MG63 (cell line): ENCODE results near the gene MLH3. TPM values are rescaled to one million over a fixed set of nuclear protein-coding genes. Genes with fewer than 3 reads are reported as not detected.

Source experiments
- DNase-seq: peaks from one replicate; pipeline ENCODE4 v3.0.0-alpha.2; 2020
- H3K27me3 ChIP-seq: fragments of 250-450 bp; sonication (Bioruptor Pico); 2 replicates; pipeline ENCODE4 v1.5.1; 2020; ENCODE audit warnings: mild to moderate bottlenecking, moderate library complexity
- H3K36me3 ChIP-seq: fragments of 250-450 bp; sonication (Bioruptor Pico); 2 replicates; pipeline ENCODE4 v1.5.1; 2020; ENCODE audit warnings: mild to moderate bottlenecking, moderate library complexity
- H3K4me3 ChIP-seq: fragments of 250-450 bp; sonication (Bioruptor Pico); 2 replicates; pipeline ENCODE4 v1.5.1; 2020; ENCODE audit warnings: mild to moderate bottlenecking, moderate library complexity
- H3K9me3 ChIP-seq: fragments of 250-450 bp; sonication (Bioruptor Pico); 2 replicates; pipeline ENCODE4 v1.5.1; 2020; ENCODE audit warnings: mild to moderate bottlenecking, moderate library complexity
- total RNA-seq: library from RNA; depleted of rRNA; stranded (reverse); fragments of >200 nt; shearing (Covaris generic); gene quantifications from 2 replicates; pipeline ENCODE4 v1.2.3, GENCODE V29; 2014; ENCODE audit warnings: low replicate concordance

Gene MLH3
- total RNA-seq, 1 experiment from 2014 or later, result 9.0 TPM

GRCh38 chr14:75048101-75048500 lies 3.2 kb downstream of the MLH3 start:
- peaks cover 17% of the 10 kb centered on the region for H3K36me3 ChIP-seq
- no peak overlapping the region for H3K4me3 ChIP-seq
- H3K27me3 ChIP-seq, result no peaks in the 10 kb centered on the region
- no peaks in the 10 kb centered on the region for H3K9me3 ChIP-seq
- DNase-seq, result no peak

GRCh38 chr14:75047506-75047905 lies 3.8 kb downstream of the MLH3 start:
- H3K9me3 ChIP-seq, result no peaks in the 10 kb centered on the region
- H3K4me3 ChIP-seq, result no peak overlapping the region
- DNase-seq, result no peak
- H3K27me3 ChIP-seq, result no peaks in the 10 kb centered on the region
- H3K36me3 ChIP-seq, result peaks cover 18% of the 10 kb centered on the region

- Histone ChIP-seq H3K4me3 (no peak overlapping the region), H3K36me3 (peaks cover 21% of the 10 kb centered on the region), H3K9me3 (no peaks in the 10 kb centered on the region), H3K27me3 (no peaks in the 10 kb centered on the region)
- no peak for DNase-seq
Observed at GRCh38 chr14:75046899-75047298, 4.4 kb downstream of the MLH3 start.

- Histone ChIP-seq H3K27me3 (no peaks in the 10 kb centered on the region), H3K4me3 (no peak overlapping the region), H3K36me3 (peaks cover 24% of the 10 kb centered on the region), H3K9me3 (no peaks in the 10 kb centered on the region)
- no peak for DNase-seq
Observed at GRCh38 chr14:75046275-75046674, 5.0 kb downstream of the MLH3 start.

- Histone ChIP-seq H3K36me3 (peaks cover 28% of the 10 kb centered on the region), H3K27me3 (no peaks in the 10 kb centered on the region), H3K9me3 (no peaks in the 10 kb centered on the region), H3K4me3 (no peak overlapping the region)
- DNase-seq, result no peak
Observed at GRCh38 chr14:75044752-75045151, 6.5 kb downstream of the MLH3 start.

GRCh38 chr14:75044322-75044721 lies 6.9 kb downstream of the MLH3 start:
- H3K9me3 ChIP-seq, result no peaks in the 10 kb centered on the region
- DNase-seq, result no peak
- H3K36me3 ChIP-seq, result peaks cover 25% of the 10 kb centered on the region
- no peaks in the 10 kb centered on the region for H3K27me3 ChIP-seq
- no peak overlapping the region for H3K4me3 ChIP-seq

- H3K36me3 ChIP-seq, result peaks cover 20% of the 10 kb centered on the region
- H3K4me3 ChIP-seq, result no peak overlapping the region
- no peaks in the 10 kb centered on the region for H3K9me3 ChIP-seq
- H3K27me3 ChIP-seq, result no peaks in the 10 kb centered on the region
- DNase-seq, result no peak
Observed at GRCh38 chr14:75042035-75042434, 9.2 kb downstream of the MLH3 start.

- H3K4me3 ChIP-seq, result no peak overlapping the region
- no peaks in the 10 kb centered on the region for H3K9me3 ChIP-seq
- no peaks in the 10 kb centered on the region for H3K27me3 ChIP-seq
- peaks cover 20% of the 10 kb centered on the region for H3K36me3 ChIP-seq
- DNase-seq, result no peak
Observed at GRCh38 chr14:75041613-75042012, 9.7 kb downstream of the MLH3 start.

- Histone ChIP-seq H3K36me3 (peaks cover 20% of the 10 kb centered on the region), H3K27me3 (no peaks in the 10 kb centered on the region), H3K4me3 (no peak overlapping the region), H3K9me3 (no peaks in the 10 kb centered on the region)
- no peak for DNase-seq
Observed at GRCh38 chr14:75040959-75041358, 10.3 kb downstream of the MLH3 start.

GRCh38 chr14:75040507-75040906 lies 10.8 kb downstream of the MLH3 start:
- no peak for DNase-seq
- no peaks in the 10 kb centered on the region for H3K27me3 ChIP-seq
- H3K36me3 ChIP-seq, result peaks cover 20% of the 10 kb centered on the region
- no peaks in the 10 kb centered on the region for H3K9me3 ChIP-seq
- no peak overlapping the region for H3K4me3 ChIP-seq

GRCh38 chr14:75032939-75033338 lies 18.3 kb downstream of the MLH3 start:
- H3K9me3 ChIP-seq, result no peaks in the 10 kb centered on the region
- H3K36me3 ChIP-seq, result peaks cover 5% of the 10 kb centered on the region
- no peak for DNase-seq
- H3K27me3 ChIP-seq, result no peaks in the 10 kb centered on the region
- H3K4me3 ChIP-seq, result no peak overlapping the region

- Histone ChIP-seq H3K27me3 (no peaks in the 10 kb centered on the region), H3K4me3 (no peak overlapping the region), H3K9me3 (no peaks in the 10 kb centered on the region), H3K36me3 (peaks cover 5% of the 10 kb centered on the region)
- no peak for DNase-seq
Observed at GRCh38 chr14:75030147-75030546, 21.1 kb downstream of the MLH3 start.

- Histone ChIP-seq H3K36me3 (peaks cover 9% of the 10 kb centered on the region), H3K4me3 (no peak overlapping the region), H3K27me3 (no peaks in the 10 kb centered on the region), H3K9me3 (no peaks in the 10 kb centered on the region)
- no peak for DNase-seq
Observed at GRCh38 chr14:75025876-75026275, 25.4 kb downstream of the MLH3 start.

- H3K9me3 ChIP-seq, result no peaks in the 10 kb centered on the region
- no peak for DNase-seq
- no peaks in the 10 kb centered on the region for H3K27me3 ChIP-seq
- peaks cover 7% of the 10 kb centered on the region for H3K36me3 ChIP-seq
- no peak overlapping the region for H3K4me3 ChIP-seq
Observed at GRCh38 chr14:75025082-75025481, 26.2 kb downstream of the MLH3 start.

- H3K27me3 ChIP-seq, result no peaks in the 10 kb centered on the region
- H3K36me3 ChIP-seq, result peaks cover 15% of the 10 kb centered on the region
- no peaks in the 10 kb centered on the region for H3K9me3 ChIP-seq
- DNase-seq, result no peak
- H3K4me3 ChIP-seq, result no peak overlapping the region
Observed at GRCh38 chr14:75023108-75023507, 28.2 kb downstream of the MLH3 start.

- Histone ChIP-seq H3K36me3 (peaks cover 15% of the 10 kb centered on the region), H3K9me3 (no peaks in the 10 kb centered on the region), H3K4me3 (no peak overlapping the region), H3K27me3 (no peaks in the 10 kb centered on the region)
- peak; percentile 18 for DNase-seq
Observed at GRCh38 chr14:75022655-75023054, 28.6 kb downstream of the MLH3 start.

- H3K27me3 ChIP-seq, result no peaks in the 10 kb centered on the region
- peaks cover 27% of the 10 kb centered on the region for H3K36me3 ChIP-seq
- H3K4me3 ChIP-seq, result no peak overlapping the region
- H3K9me3 ChIP-seq, result no peaks in the 10 kb centered on the region
- no peak for DNase-seq
Observed at GRCh38 chr14:75018694-75019093, 32.6 kb downstream of the MLH3 start.

GRCh38 chr14:75016815-75017214 lies 34.5 kb downstream of the MLH3 start:
- H3K9me3 ChIP-seq, result no peaks in the 10 kb centered on the region
- no peaks in the 10 kb centered on the region for H3K27me3 ChIP-seq
- no peak for DNase-seq
- peaks cover 29% of the 10 kb centered on the region for H3K36me3 ChIP-seq
- no peak overlapping the region for H3K4me3 ChIP-seq

GRCh38 chr14:75015496-75015895 lies 35.8 kb downstream of the MLH3 start:
- peaks cover 33% of the 10 kb centered on the region for H3K36me3 ChIP-seq
- H3K9me3 ChIP-seq, result no peaks in the 10 kb centered on the region
- H3K27me3 ChIP-seq, result no peaks in the 10 kb centered on the region
- DNase-seq, result no peak
- no peak overlapping the region for H3K4me3 ChIP-seq
